Aorta (tissue), 4 donors: Measurements from ENCODE around the gene DIO1. TPM values are rescaled to one million over a fixed set of nuclear protein-coding genes. Genes with fewer than 3 reads are reported as not detected.

ENCODE experiments used
- polyA plus RNA-seq, 2 donors: library from polyadenylated mRNA; stranded (reverse); fragments of 200-250 nt; gene quantifications; one replicate each; pipeline ENCODE4 v1.2.3, GENCODE V29; 2013
- total RNA-seq, 2 donors: library from RNA; stranded (reverse); fragmentation: NEBNext Ultra II Directional; extraction: Animal tissue kit (Norgen Biotek cat#: 25700); gene quantifications; one replicate each; pipeline ENCODE4 v1.2.1, GENCODE V29; 2021
- donor health status: healthy with polysubstance abuse.
- donor health status: Bipolar disorder and iron deficiency.
- donor health status: DM: no; HTN: no; CAD: no.
- donor health status: DM: yes; HTN: yes; CAD: no.

Gene DIO1
- total and polyA plus RNA-seq, 4 donors, result not detected

Other genes with a start within 250 kb of the DIO1 start
- gene GLIS1, start 155.0 kb upstream of the DIO1 start, total RNA-seq, result under 1 TPM; 0.19 to 0.81 TPM
- gene GLIS1, start 155.0 kb upstream of the DIO1 start, polyA plus RNA-seq, result 1 to 10 TPM in 1 of 2 donors, under 1 TPM in 1; 0.50 to 1.8 TPM
- 1 to 10 TPM; 6.8 to 6.9 TPM for gene NDC1, start 55.9 kb upstream of the DIO1 start, total RNA-seq
- gene NDC1, start 55.9 kb upstream of the DIO1 start, polyA plus RNA-seq, result 1 to 10 TPM; 2.6 to 3.3 TPM
- 10 to 100 TPM; 17.7 to 23.4 TPM for gene YIPF1, start 4.4 kb upstream of the DIO1 start, total RNA-seq
- 10 to 100 TPM; 15.8 to 18.9 TPM for gene YIPF1, start 4.4 kb upstream of the DIO1 start, polyA plus RNA-seq
- gene IFT25, start 51.5 kb downstream of the DIO1 start, total RNA-seq, result 10 to 100 TPM; 24.0 to 39.5 TPM
- 10 to 100 TPM; 14.8 to 30.3 TPM for gene IFT25, start 51.5 kb downstream of the DIO1 start, polyA plus RNA-seq
- gene LRRC42, start 52.2 kb downstream of the DIO1 start, total RNA-seq, result 10 to 100 TPM; 18.7 to 26.2 TPM
- gene LRRC42, start 52.2 kb downstream of the DIO1 start, polyA plus RNA-seq, result 10 to 100 TPM; 11.4 to 14.8 TPM
- not detected for gene LDLRAD1, start 124.0 kb downstream of the DIO1 start, total RNA-seq
- gene LDLRAD1, start 124.0 kb downstream of the DIO1 start, polyA plus RNA-seq, result not detected
- 100 to 1,000 TPM; 294 to 356 TPM for gene TMEM59, start 159.0 kb downstream of the DIO1 start, total RNA-seq
- 100 to 1,000 TPM; 266 to 317 TPM for gene TMEM59, start 159.0 kb downstream of the DIO1 start, polyA plus RNA-seq
- 1 to 10 TPM; 3.5 to 7.0 TPM for gene TCEANC2, start 159.4 kb downstream of the DIO1 start, total RNA-seq
- 1 to 10 TPM; 2.6 TPM for gene TCEANC2, start 159.4 kb downstream of the DIO1 start, polyA plus RNA-seq